ENCODE data around the gene AOC1. TPM values are rescaled to one million over a fixed set of nuclear protein-coding genes. Genes with fewer than 3 reads are reported as not detected.

The AOC1 gene
- total and polyA plus RNA-seq, 4 donors: 0.01 to 0.08 TPM; not detected in 2

- Histone ChIP-seq H3K4me1 (ENCODE audit: control insufficient read depth in 4 of 4, insufficient read depth in 4 of 4, low read length in 3 of 4) (peaks cover 8 to 44% (median 26%) of the 10 kb centered on the region in 4 donors), H3K9ac (ENCODE audit: low read depth in 1 of 2, low read length in 2 of 2) (no peak overlapping the region), H3K27ac (ENCODE audit: low read depth in 1 of 2, low read length in 2 of 2) (peak overlapping the region in 1 of 2 donors; percentile 5), H3K27me3 (ENCODE audit: control insufficient read depth in 4 of 4, insufficient read depth in 4 of 4, low read length in 3 of 4) (no peaks in the 10 kb centered on the region), H3K4me3 (ENCODE audit: low read depth in 1 of 3, low read length in 3 of 3) (no peak overlapping the region), H3K36me3 (ENCODE audit: control insufficient read depth in 4 of 4, insufficient read depth in 3 of 4, low read depth in 1 of 4, low read length in 3 of 4) (no peaks in the 10 kb centered on the region), H3K9me3 (ENCODE audit: control insufficient read depth in 4 of 4, low read length in 3 of 4) (no peaks in the 10 kb centered on the region)
- DNase-seq (ENCODE audit: low spot score): no peak
- 90% methylated on average over 20 of the region's 20 CpGs for WGBS
- TF ChIP-seq EGR1 (IDR thresholded peaks at IDR 0.05; ENCODE audit: low read depth in 2 of 2) (no peak), FOXA1 (IDR thresholded peaks at IDR 0.05) (no peak), MAX (IDR thresholded peaks at IDR 0.05) (no peak), FOXA2 (IDR thresholded peaks at IDR 0.05) (no peak), RAD21 (IDR thresholded peaks at IDR 0.05) (peak; percentile 58 to 60), YY1 (IDR thresholded peaks at IDR 0.05) (peak; percentile 35), ZBTB33 (IDR thresholded peaks at IDR 0.05) (no peak), SP1 (IDR thresholded peaks at IDR 0.05) (peak; percentile 55), RXRA (IDR thresholded peaks at IDR 0.05) (peak in 1 of 2 donors; percentile 48), HNF4A (conservative IDR thresholded peaks at IDR 0.05) (peak in 1 of 2 donors; percentile 37)
These were observed 27.7 kb upstream of the AOC1 start for GRCh38 chr7:150824379-150825177.

GRCh38 chr7:150826061-150826849, 26.1 kb upstream of the AOC1 start:
- Histone ChIP-seq H3K4me3 (ENCODE audit: low read depth in 1 of 3, low read length in 3 of 3) (peak overlapping the region in 2 of 3 donors; percentile 61 to 68), H3K9ac (ENCODE audit: low read depth in 1 of 2, low read length in 2 of 2) (peak overlapping the region in 1 of 2 donors; percentile 10), H3K36me3 (ENCODE audit: control insufficient read depth in 4 of 4, insufficient read depth in 3 of 4, low read depth in 1 of 4, low read length in 3 of 4) (no peaks in the 10 kb centered on the region), H3K27me3 (ENCODE audit: control insufficient read depth in 4 of 4, insufficient read depth in 4 of 4, low read length in 3 of 4) (no peaks in the 10 kb centered on the region), H3K9me3 (ENCODE audit: control insufficient read depth in 4 of 4, low read length in 3 of 4) (no peaks in the 10 kb centered on the region), H3K4me1 (ENCODE audit: control insufficient read depth in 4 of 4, insufficient read depth in 4 of 4, low read length in 3 of 4) (peaks cover 6 to 50% (median 32%) of the 10 kb centered on the region in 4 donors), H3K27ac (ENCODE audit: low read depth in 1 of 2, low read length in 2 of 2) (peak overlapping the region; percentile 56 to 65)
- peak; percentile 14 for TF ChIP-seq CTCF (IDR thresholded peaks at IDR 0.05; ENCODE audit: low read depth, low read length, missing input control)
- TF ChIP-seq EGR1 (IDR thresholded peaks at IDR 0.05; ENCODE audit: low read depth in 2 of 2): no peak
- peak; percentile 79 for TF ChIP-seq ZBTB33 (IDR thresholded peaks at IDR 0.05)
- peak; percentile 57 for TF ChIP-seq ATF3 (IDR thresholded peaks at IDR 0.05)
- TF ChIP-seq MAX (IDR thresholded peaks at IDR 0.05): peak; percentile 70
- peak; percentile 80 to 85 for TF ChIP-seq JUND (IDR thresholded peaks at IDR 0.05)
- TF ChIP-seq RAD21 (IDR thresholded peaks at IDR 0.05): peak; percentile 50 to 67
- TF ChIP-seq HNF4A (conservative IDR thresholded peaks at IDR 0.05): peak; percentile 96 to 97
- TF ChIP-seq NR2F2 (IDR thresholded peaks at IDR 0.05): peak; percentile 88
- peak; percentile 98 for TF ChIP-seq SP1 (IDR thresholded peaks at IDR 0.05)
- TF ChIP-seq REST (IDR thresholded peaks at IDR 0.05): peak; percentile 78
- TF ChIP-seq FOXA1 (IDR thresholded peaks at IDR 0.05): peak; percentile 67
- TF ChIP-seq TAF1 (conservative IDR thresholded peaks at IDR 0.05): no peak
- peak; percentile 88 for TF ChIP-seq YY1 (IDR thresholded peaks at IDR 0.05)
- TF ChIP-seq HNF4G (IDR thresholded peaks at IDR 0.05): peak; percentile 96
- no peak for TF ChIP-seq GABPA (IDR thresholded peaks at IDR 0.05 in 1 of 2, conservative IDR thresholded peaks at IDR 0.05 in 1 of 2)
- peak; percentile 97 for TF ChIP-seq RXRA (IDR thresholded peaks at IDR 0.05)
- no peak for TF ChIP-seq FOXA2 (IDR thresholded peaks at IDR 0.05)
- DNase-seq (ENCODE audit: low spot score): peak; percentile 60
- WGBS: 31% methylated on average over 6 of the region's 6 CpGs

Data from liver (tissue), 9 donors.